Stimulated activated naive CD4-positive, alpha-beta T cell treated with Interleukin-2 at 50 U/mL for 16 hours (primary cell): ENCODE measurements around the gene PLCG1.
"Not testable (repeated sequence)": the region's sequence is repeated elsewhere in the genome, so short reads cannot be mapped to it uniquely, and the experiment has no call there.

ENCODE experiments used
- DNase-seq: peaks from one replicate; lab custom pipeline; 2025; lab: John Stamatoyannopoulos, UW

The PLCG1 gene

GRCh38 chr20:41124451-41125094 is 12.8 kb upstream of the PLCG1 start:
- DNase-seq = no peak

DNA sequence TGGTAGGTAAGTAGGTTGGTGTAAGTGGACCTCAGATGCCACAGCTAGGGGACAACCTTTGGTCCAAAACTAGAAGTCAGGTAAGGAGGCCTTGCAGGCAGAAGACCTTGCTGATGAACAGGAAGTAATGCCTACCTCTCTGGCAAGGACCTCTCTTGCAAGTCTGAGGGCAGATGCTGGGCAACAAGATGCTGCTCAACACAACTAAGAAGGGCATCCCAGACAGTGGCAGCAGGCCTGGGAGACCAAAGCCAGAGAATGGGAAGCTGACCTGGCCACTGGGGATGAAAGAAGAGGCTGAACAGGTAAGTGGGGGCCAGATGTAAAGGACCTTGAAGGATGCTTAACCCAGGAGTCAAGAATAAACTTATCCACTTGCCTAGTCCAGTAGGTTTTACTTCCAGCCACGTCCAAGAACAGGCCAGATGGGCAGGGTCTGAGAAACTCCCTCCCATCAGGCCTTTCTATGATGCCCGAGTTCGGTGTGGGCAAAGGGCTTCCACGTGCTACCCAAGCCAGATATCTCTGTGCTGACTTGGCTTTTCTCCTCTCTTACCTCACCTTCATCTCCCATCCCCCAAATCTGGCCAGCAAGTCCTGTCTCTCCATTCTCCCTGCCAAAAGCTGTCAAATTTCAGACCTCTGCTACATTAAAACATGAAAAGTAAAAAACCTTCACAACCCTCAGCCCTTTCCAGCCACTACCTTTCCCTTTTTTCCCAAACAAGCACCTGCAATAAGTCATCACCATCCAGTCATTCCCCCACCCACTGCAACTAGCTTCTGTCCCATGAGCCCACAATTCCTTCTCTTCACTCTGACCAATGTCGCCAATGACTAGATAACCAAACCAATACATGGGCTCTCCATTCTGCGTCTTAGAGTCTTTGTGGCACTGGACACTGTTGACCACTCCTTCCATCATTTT is 11.5 kb upstream of the PLCG1 start:
- no peak for DNase-seq

DNA sequence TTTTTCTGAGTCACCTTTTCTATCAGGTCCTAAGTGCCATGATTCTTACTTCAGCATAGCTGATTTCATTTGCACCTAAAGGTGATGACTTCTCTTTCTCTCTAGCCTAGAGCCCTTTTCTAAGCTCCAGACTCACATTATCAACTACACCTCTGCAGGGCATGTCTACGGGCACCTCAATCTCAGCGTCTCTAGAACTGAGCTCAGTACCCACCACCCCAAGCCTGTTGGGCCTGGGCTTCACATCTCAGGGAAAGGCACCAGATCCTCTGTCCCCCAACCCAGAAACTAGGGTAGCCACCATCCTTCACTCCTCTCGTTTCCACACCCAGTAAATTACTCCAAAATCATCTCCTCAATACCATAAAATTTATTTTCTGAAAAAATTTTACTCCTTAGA is 10.6 kb upstream of the PLCG1 start:
- DNase-seq = no peak

DNA sequence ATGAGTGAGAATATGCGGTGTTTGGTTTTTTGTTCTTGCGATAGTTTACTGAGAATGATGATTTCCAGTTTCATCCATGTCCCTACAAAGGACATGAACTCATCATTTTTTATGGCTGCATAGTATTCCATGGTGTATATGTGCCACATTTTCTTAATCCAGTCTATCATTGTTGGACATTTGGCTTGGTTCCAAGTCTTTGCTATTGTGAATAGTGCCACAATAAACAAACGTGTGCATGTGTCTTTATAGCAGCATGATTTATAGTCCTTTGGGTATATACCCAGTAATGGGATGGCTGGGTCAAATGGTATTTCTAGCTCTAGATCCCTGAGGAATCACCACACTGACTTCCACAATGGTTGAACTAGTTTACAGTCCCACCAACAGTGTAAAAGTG is 9.0 kb upstream of the PLCG1 start:
- not testable (repeated sequence) for DNase-seq

GRCh38 chr20:41131594-41132387 is 5.6 kb upstream of the PLCG1 start:
- no peak for DNase-seq

DNA sequence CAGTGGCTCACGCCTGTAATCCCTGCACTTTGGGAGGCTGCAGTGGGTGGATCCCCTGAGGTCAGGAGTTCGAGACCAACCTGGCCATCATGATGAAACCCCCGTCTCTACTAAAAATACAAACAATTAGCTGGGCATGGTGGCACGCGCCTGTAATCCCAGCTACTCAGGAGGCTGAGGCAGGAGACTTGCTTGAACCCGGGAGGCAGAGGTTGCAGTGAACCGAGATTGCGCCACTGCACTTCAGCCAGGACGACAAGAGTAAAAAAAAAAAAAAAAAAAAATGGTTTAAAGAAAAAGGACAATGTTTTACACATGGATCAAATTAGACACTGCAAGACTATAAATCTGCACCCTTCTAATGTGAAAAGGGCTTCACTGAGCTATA is 5.0 kb upstream of the PLCG1 start:
- not testable (repeated sequence) for DNase-seq

GRCh38 chr20:41133709-41134361 is 3.5 kb upstream of the PLCG1 start:
- peak; percentile 50 for DNase-seq

GRCh38 chr20:41134362-41135186 is 2.8 kb upstream of the PLCG1 start:
- no peak for DNase-seq

DNA sequence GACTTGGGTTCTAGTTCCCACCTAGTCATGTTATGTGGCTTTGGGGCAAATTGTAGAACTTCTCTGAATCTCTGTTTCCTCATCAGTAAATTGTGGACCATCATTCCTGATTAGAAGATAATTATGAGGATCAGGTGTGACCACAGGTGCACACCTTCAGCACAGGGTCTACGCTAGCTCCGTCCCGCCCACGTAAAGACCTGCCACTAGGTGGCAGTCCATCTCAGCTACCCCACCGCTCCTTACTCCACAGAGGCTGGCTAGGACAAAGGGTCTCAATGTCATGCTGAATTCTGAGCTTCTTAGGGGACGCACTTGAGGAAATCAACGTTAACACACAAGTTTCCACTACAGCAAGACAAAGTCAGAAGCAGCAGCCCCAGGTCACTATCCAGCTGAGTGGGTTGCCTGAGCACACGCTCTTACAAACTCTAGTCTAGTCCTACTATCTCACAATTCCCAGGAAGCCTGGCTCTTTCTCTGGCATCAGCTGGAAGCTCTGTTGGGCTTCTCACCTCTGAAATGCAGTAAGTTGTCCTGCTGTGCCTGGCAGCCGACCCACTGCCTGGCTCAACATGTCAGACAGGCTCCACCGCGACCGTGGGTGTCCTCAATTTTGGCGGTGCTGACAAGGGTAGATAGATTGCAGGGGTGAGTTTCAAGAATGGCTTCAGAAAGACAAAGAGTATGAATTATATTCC is 2.0 kb upstream of the PLCG1 start:
- DNase-seq = peak; percentile 48

DNA sequence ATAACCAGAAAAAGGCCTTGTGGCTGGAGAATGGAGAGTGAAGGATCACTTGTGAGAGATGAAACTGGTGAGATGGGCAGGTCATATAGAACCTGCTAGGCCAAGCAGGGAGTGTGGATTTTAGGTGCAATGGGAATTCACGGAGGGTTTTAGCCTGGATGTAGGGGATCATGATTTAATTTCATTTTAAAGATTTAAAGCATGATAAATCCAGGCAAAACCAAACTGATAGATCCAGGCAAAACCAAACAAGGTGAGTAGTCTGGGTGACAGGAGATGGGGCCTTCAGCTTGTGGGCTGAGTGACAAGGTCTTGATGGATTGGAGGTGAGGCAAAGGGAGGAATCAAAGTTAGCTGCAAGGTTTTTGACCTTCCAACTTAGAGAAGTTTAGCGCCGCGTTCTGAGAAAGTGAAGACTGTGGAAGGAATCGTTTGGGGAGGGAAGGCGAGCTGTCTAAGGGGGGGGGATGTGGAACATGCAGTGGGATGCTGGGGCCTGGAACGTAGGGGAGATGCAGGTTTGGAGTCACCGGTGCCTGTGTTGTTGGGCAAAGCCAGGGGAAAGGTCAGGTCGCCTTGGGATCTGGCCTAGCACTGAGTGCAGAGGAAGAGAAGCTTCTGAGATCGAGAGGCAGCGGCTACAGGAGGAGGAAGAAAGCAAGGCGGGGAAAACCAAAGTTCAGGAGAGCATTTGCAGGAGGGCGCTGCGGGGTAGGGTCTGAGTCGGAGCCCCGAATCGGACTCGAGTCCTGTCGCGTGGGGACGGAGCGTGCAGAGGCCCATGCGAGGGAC is 1.3 kb upstream of the PLCG1 start:
- DNase-seq = no peak

GRCh38 chr20:41137614-41138474 is 501 bp downstream of the PLCG1 start:
- DNase-seq = peak; percentile 64

- peak; percentile 26 for DNase-seq
Measured at GRCh38 chr20:41138475-41139226, 1.3 kb downstream of the PLCG1 start.

- peak; percentile 49 for DNase-seq
Measured at GRCh38 chr20:41139227-41140093, 2.1 kb downstream of the PLCG1 start.

GRCh38 chr20:41140226-41141133 is 3.1 kb downstream of the PLCG1 start:
- no peak for DNase-seq

DNA sequence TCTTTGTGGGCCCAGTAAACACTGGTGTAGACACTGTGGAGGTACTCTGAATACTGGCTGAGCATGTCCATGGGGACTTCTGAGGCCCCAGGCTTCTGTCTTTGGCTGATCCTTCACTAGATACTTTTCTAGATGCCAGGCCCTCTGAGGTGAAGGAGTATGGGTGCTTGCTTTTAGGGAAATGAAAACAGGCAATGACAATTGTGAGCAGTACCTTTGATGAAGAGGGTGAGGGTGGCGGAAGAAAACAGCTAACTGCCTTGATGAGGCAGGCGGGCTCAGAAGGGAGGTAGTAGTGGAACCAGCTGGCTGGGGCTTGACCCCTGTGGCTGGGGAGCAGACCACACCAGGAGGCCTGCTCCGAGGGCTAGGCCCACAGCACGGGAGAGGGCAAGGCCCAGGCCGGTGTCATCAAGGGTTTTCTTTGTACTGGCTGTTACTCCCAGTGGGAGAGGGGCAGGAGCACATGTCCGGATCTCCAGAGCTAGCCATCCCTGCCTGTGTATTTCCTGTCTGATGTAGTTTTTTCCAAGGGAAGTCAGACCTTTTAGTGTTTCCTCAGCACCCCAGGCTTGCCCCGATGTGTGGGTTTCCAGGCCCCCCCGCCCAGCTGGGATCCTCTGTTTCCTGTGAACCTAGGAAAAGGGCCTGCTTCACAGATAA is 3.9 kb downstream of the PLCG1 start:
- DNase-seq = no peak
